Peyer's patch (tissue), 4 donors: ENCODE measurements around the gene PSAPL1.

Experiments
- POLR2A ChIP-seq, 2 donors: fragments of 450-650 bp; IDR thresholded peaks; one replicate each; pipeline ENCODE4 v1.5.1; 2017; ENCODE audit warnings: antibody characterized with exemption in 2 of 2, mild to moderate bottlenecking in 2 of 2, moderate library complexity in 2 of 2
- TF ChIP-seq, protein P1 (sequence below), 6 experiments: fragments of 450-650 bp in 4 of 6; fragments of 200-600 bp in 2 of 6; sonication (generic) in 1 of 6; IDR thresholded peaks; one replicate each; pipeline ENCODE4 v1.5.1; 2017 to 2019; ENCODE audit warnings: antibody characterized with exemption in 6 of 6, mild to moderate bottlenecking in 3 of 6, moderate library complexity in 1 of 6

DNA sequence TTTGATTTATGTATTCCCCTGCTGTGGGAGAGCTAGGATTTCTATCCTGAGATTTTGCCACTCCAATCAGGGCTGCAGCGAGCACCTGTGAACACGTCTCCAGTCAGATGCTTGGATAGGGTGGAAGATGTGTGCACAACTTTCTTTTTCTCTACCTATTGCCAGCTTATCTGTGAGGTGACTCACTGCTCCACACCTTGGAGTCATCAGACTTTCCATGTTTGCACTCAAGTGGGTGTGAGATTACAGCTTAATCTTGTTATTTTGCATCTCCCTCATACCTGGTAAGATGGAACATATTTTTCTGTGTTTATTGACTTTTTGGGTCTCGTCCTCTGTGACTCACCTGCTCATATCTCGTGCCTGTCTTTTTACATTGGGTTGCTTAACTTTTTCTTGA lies 32.2 kb downstream of the PSAPL1 start:
- TF ChIP-seq, protein P1, sequence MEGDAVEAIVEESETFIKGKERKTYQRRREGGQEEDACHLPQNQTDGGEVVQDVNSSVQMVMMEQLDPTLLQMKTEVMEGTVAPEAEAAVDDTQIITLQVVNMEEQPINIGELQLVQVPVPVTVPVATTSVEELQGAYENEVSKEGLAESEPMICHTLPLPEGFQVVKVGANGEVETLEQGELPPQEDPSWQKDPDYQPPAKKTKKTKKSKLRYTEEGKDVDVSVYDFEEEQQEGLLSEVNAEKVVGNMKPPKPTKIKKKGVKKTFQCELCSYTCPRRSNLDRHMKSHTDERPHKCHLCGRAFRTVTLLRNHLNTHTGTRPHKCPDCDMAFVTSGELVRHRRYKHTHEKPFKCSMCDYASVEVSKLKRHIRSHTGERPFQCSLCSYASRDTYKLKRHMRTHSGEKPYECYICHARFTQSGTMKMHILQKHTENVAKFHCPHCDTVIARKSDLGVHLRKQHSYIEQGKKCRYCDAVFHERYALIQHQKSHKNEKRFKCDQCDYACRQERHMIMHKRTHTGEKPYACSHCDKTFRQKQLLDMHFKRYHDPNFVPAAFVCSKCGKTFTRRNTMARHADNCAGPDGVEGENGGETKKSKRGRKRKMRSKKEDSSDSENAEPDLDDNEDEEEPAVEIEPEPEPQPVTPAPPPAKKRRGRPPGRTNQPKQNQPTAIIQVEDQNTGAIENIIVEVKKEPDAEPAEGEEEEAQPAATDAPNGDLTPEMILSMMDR (IDR thresholded peaks at IDR 0.05), result no peak
- TF ChIP-seq POLR2A (IDR thresholded peaks at IDR 0.05), result no peak
